GM21526 (cell line): Measurements from ENCODE around the gene WNT10A.

Source experiments
- ATAC-seq: cut with Tn5 transposase; IDR thresholded peaks from one replicate; pipeline ENCODE4 v1.9.1; 2021; ENCODE audit warnings: moderate library complexity; ENCODE audit not compliant: unreplicated experiment, low FRiP score

The WNT10A gene

GRCh38 chr2:218876562-218877219 is 4.0 kb upstream of the WNT10A start:
- ATAC-seq = no peak

- no peak for ATAC-seq
Observed at GRCh38 chr2:218877331-218877730, 3.3 kb upstream of the WNT10A start.

GRCh38 chr2:218877891-218878290 is 2.8 kb upstream of the WNT10A start:
- no peak for ATAC-seq

GRCh38 chr2:218878486-218878885 is 2.2 kb upstream of the WNT10A start:
- no peak for ATAC-seq

GRCh38 chr2:218878926-218879761 is 1.5 kb upstream of the WNT10A start:
- ATAC-seq = no peak

- no peak for ATAC-seq
Observed at GRCh38 chr2:218879776-218880101, 913 bp upstream of the WNT10A start.

GRCh38 chr2:218880859-218881594 is 375 bp downstream of the WNT10A start:
- no peak for ATAC-seq

- no peak for ATAC-seq
Observed at GRCh38 chr2:218881744-218882460, 1.2 kb downstream of the WNT10A start.

GRCh38 chr2:218882461-218882816 is 1.8 kb downstream of the WNT10A start:
- no peak for ATAC-seq

GRCh38 chr2:218882866-218883366 is 2.3 kb downstream of the WNT10A start:
- no peak for ATAC-seq

GRCh38 chr2:218883491-218884490 is 3.1 kb downstream of the WNT10A start:
- ATAC-seq = no peak

GRCh38 chr2:218884519-218884918 is 3.9 kb downstream of the WNT10A start:
- no peak for ATAC-seq

- peak; percentile 50 for ATAC-seq
Observed at GRCh38 chr2:218885981-218886947, 5.6 kb downstream of the WNT10A start.

- no peak for ATAC-seq
Observed at GRCh38 chr2:218887079-218887478, 6.4 kb downstream of the WNT10A start.

- ATAC-seq = no peak
Observed at GRCh38 chr2:218888341-218888740, 7.7 kb downstream of the WNT10A start.

GRCh38 chr2:218889937-218890336 is 9.3 kb downstream of the WNT10A start:
- ATAC-seq = no peak

- no peak for ATAC-seq
Observed at GRCh38 chr2:218890369-218890768, 9.7 kb downstream of the WNT10A start.
